WTC11 (cell line): ENCODE data around the gene ATL1.

Experiments
- CREB1 ChIP-seq: sonication (generic); formaldehyde crosslinking; IDR thresholded peaks from 2 replicates; pipeline ENCODE4 v1.8.0; 2023; ENCODE audit warnings: mild to moderate bottlenecking, missing genetic modification reagents
- NR3C1 ChIP-seq: sonication (generic); formaldehyde crosslinking; conservative IDR thresholded peaks from 2 replicates; pipeline ENCODE4 v1.8.1; 2023; ENCODE audit warnings: low read depth, mild to moderate bottlenecking, missing genetic modification reagents
- TF ChIP-seq, protein P1 (sequence below): sonication (generic); formaldehyde crosslinking; IDR thresholded peaks from 2 replicates; pipeline ENCODE4 v1.8.0; 2022; ENCODE audit warnings: mild to moderate bottlenecking, missing genetic modification reagents

DNA sequence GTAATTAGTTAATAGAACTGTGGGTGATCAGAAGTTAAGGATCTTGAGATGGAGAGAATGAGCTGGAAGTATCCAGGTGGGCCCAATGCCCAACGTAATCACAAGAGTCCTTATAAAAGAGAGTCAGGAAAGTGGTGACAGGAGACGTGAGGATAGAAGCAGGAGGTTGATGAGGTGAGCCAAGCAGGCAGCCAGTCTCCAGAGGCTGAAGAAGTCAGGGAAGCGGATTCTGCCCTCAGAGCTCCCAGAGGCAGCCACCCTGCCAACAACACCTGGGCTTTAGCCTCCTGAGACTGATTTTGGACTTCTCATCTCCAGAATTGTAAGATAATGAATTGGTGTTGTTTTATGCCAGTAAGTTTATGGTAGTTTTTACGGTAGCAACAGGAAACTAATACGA is 118.2 kb downstream of the ATL1 start:
- TF ChIP-seq NR3C1 (CRISPR knock-in tag) (no peak), CREB1 (CRISPR knock-in tag) (no peak)
- TF ChIP-seq, protein P1, sequence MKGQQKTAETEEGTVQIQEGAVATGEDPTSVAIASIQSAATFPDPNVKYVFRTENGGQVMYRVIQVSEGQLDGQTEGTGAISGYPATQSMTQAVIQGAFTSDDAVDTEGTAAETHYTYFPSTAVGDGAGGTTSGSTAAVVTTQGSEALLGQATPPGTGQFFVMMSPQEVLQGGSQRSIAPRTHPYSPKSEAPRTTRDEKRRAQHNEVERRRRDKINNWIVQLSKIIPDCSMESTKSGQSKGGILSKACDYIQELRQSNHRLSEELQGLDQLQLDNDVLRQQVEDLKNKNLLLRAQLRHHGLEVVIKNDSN (CRISPR knock-in tag) = no peak
